NB4 (cell line): Measurements from ENCODE around the gene PREB.

Source experiments
- CTCF ChIP-seq: IDR thresholded peaks from one replicate; pipeline ENCODE4 v1.5.1; 2012; ENCODE audit warnings: low read depth, low read length
- MAX ChIP-seq: IDR thresholded peaks from 2 replicates; pipeline ENCODE4 v1.6.1; 2011; ENCODE audit warnings: low read depth, low read length
- POLR2A ChIP-seq: IDR thresholded peaks from 2 replicates; pipeline ENCODE4 v1.6.1; 2011; ENCODE audit warnings: mild to moderate bottlenecking; ENCODE audit not compliant: insufficient read length; ENCODE audit errors: extremely low read depth

DNA sequence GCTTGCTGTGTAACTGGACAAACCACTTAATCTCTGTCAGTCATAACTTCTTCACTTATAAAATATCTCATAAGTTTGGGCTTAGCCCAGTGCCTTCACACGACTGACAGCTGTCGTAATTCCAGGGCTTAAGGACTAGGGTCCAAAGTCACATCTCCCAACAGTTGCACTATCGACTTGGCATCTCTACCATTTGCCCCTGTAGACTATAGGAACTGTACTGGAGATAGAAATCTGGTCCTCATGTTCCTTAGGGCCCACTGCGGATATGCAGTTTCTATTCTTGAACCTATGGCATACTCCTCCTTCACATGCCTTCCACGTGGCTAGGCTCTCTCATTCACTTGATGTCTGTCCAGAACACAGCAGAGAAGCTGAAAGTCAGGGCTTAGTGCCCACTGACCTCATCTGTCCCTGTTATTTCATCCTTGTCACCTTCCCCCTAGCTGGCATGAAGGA lies 8.2 kb downstream of the PREB start:
- TF ChIP-seq POLR2A (no peak), CTCF (no peak), MAX (no peak)
